ENCODE measurements around the gene CNNM3. TPM values are rescaled to one million over a fixed set of nuclear protein-coding genes. Genes with fewer than 3 reads are reported as not detected.

The CNNM3 gene
- total RNA-seq, 4 donors from 2014 or later: 3.7 to 10.2 (median 5.5) TPM

GRCh38 chr2:96844405-96844808 is 28.3 kb downstream of the CNNM3 start:
- Histone ChIP-seq H3K9me3 (no peaks in the 10 kb centered on the region), H3K36me3 (peaks cover 0 to 48% (median 11%) of the 10 kb centered on the region in 3 donors), H3K4me1 (peaks cover 0 to 5% (median 0%) of the 10 kb centered on the region in 3 donors), H3K4me3 (no peak overlapping the region), H3K27ac (no peak overlapping the region), H3K27me3 (no peaks in the 10 kb centered on the region)
- no peak for DNase-seq
- TF ChIP-seq CTCF (IDR thresholded peaks at IDR 0.05) (no peak), POLR2A (IDR thresholded peaks at IDR 0.05) (no peak)
- WGBS, 2 donors: 80 to 89% methylated on average over 2 to 13 of the region's 17 CpGs
- intact Hi-C loops (cut with DNase I): no loop called here

GRCh38 chr2:96846825-96847224 is 30.8 kb downstream of the CNNM3 start:
- Histone ChIP-seq H3K36me3 (peaks cover 0 to 57% (median 21%) of the 10 kb centered on the region in 3 donors), H3K4me1 (no peaks in the 10 kb centered on the region), H3K27ac (no peak overlapping the region), H3K4me3 (no peak overlapping the region), H3K9me3 (no peaks in the 10 kb centered on the region), H3K27me3 (no peaks in the 10 kb centered on the region)
- TF ChIP-seq POLR2A (IDR thresholded peaks at IDR 0.05) (no peak), CTCF (IDR thresholded peaks at IDR 0.05) (no peak)
- DNase-seq: no peak
- intact Hi-C loops (cut with DNase I): no loop called here
- 94 to 99% methylated on average over 5 of the region's 5 CpGs for WGBS, 2 donors

- DNase-seq: no peak
- Histone ChIP-seq H3K4me1 (no peaks in the 10 kb centered on the region), H3K27me3 (no peaks in the 10 kb centered on the region), H3K9me3 (no peaks in the 10 kb centered on the region), H3K4me3 (no peak overlapping the region), H3K27ac (no peak overlapping the region), H3K36me3 (peaks cover 0 to 64% (median 21%) of the 10 kb centered on the region in 3 donors)
- intact Hi-C loops (cut with DNase I): no loop called here
- no peak for TF ChIP-seq POLR2A (IDR thresholded peaks at IDR 0.05)
- TF ChIP-seq CTCF (IDR thresholded peaks at IDR 0.05): no peak
- WGBS, 2 donors: 71 to 81% methylated on average over 10 of the region's 10 CpGs
Measured at GRCh38 chr2:96847586-96847985, 31.5 kb downstream of the CNNM3 start.

- no peaks in the 10 kb centered on the region for H3K9me3 ChIP-seq
- TF ChIP-seq CTCF (IDR thresholded peaks at IDR 0.05) (no peak), POLR2A (IDR thresholded peaks at IDR 0.05) (no peak)
- no peaks in the 10 kb centered on the region for H3K4me1 ChIP-seq
- intact Hi-C loops (cut with DNase I): no loop called here
- no peak for DNase-seq
- 93 to 95% methylated on average over 4 to 8 of the region's 9 CpGs for WGBS, 2 donors
- no peaks in the 10 kb centered on the region for H3K27me3 ChIP-seq
- no peak overlapping the region for H3K27ac ChIP-seq
- H3K4me3 ChIP-seq: no peak overlapping the region
- peaks cover 2 to 71% (median 21%) of the 10 kb centered on the region in 3 donors for H3K36me3 ChIP-seq
Measured at GRCh38 chr2:96848264-96848663, 32.2 kb downstream of the CNNM3 start.

- Histone ChIP-seq H3K4me1 (peaks cover 9 to 32% (median 19%) of the 10 kb centered on the region in 3 donors), H3K4me3 (no peak overlapping the region), H3K27ac (no peak overlapping the region), H3K36me3 (peaks cover 8 to 66% (median 21%) of the 10 kb centered on the region in 3 donors), H3K27me3 (no peaks in the 10 kb centered on the region), H3K9me3 (no peaks in the 10 kb centered on the region)
- no peak for DNase-seq
- intact Hi-C loops (cut with DNase I): loop anchor here (5.0 kb wide), 1 partner anchor 35 kb away; the partner anchor contains the start of gene CNNM3
- 92 to 96% methylated on average over 6 of the region's 6 CpGs for WGBS, 2 donors
- no peak for TF ChIP-seq POLR2A (IDR thresholded peaks at IDR 0.05)
- TF ChIP-seq CTCF (IDR thresholded peaks at IDR 0.05): no peak
Measured at GRCh38 chr2:96852667-96853066, 36.6 kb downstream of the CNNM3 start.
